H1 (cell line): ENCODE measurements around the gene PACSIN2. TPM values are rescaled to one million over a fixed set of nuclear protein-coding genes. Genes with fewer than 3 reads are reported as not detected.

ENCODE experiments used
- ASH2L ChIP-seq: fragments of 200-600, 300-600 bp; sonication (generic); IDR thresholded peaks from one replicate; pipeline ENCODE4 v1.7.1; 2017; ENCODE audit warnings: low read length
- EP300 ChIP-seq, 2 experiments: IDR thresholded peaks; 1 replicate in 1 of 2; 2 replicates in 1 of 2; pipeline ENCODE4 v1.6.1; 2011 to 2012; ENCODE audit warnings: low read depth in 2 of 2, low read length in 2 of 2, mild to moderate bottlenecking in 2 of 2, borderline replicate concordance in 1 of 2, inconsistent platforms in 1 of 2, moderate library complexity in 1 of 2
- HDAC6 ChIP-seq: IDR thresholded peaks from one replicate; pipeline ENCODE4 v1.7.1; 2012; ENCODE audit warnings: low read depth, mild to moderate bottlenecking, inconsistent platforms, low read length, moderate library complexity
- polyA plus RNA-seq, 7 experiments: library from polyadenylated mRNA; depleted of rRNA in 3 of 7; stranded (reverse) in 5 of 7; unstranded in 2 of 7; fragments of >200 nt in 5 of 7; fragments of 200-250 nt in 2 of 7; gene quantifications; 1 replicate in 5 of 7; 2 replicates in 1 of 7; 4 replicates in 1 of 7; pipeline versions ENCODE4 v1.2.1 to v1.2.3, GENCODE V29; 2011 to 2013; ENCODE audit warnings: missing spikeins in 2 of 7, mixed read lengths in 2 of 7
- total RNA-seq: library from RNA; stranded (reverse); fragmentation: NEBNext Ultra II Directional; extraction: Animal tissue kit (Norgen Biotek cat#: 25700); gene quantifications from 2 replicates; pipeline ENCODE4 v1.2.1, GENCODE V29; 2021
- TF ChIP-seq, protein P1 (sequence below): fragments of 300-600 bp; sonication (generic); IDR thresholded peaks from 2 replicates; pipeline ENCODE4 v1.7.1; 2012; ENCODE audit warnings: low read length, moderate library complexity, mild to moderate bottlenecking, inconsistent platforms; ENCODE audit not compliant: insufficient replicate concordance
- TF ChIP-seq, protein P2 (sequence below): IDR thresholded peaks from 2 replicates; pipeline ENCODE4 v1.6.1; 2012; ENCODE audit warnings: inconsistent platforms
- TF ChIP-seq, protein P3 (sequence below), 3 experiments: IDR thresholded peaks; 1 replicate in 2 of 3; 2 replicates in 1 of 3; pipeline versions ENCODE4 v1.5.1 to v1.6.1; 2011; ENCODE audit warnings: low read length in 3 of 3, mild to moderate bottlenecking in 3 of 3, inconsistent platforms in 2 of 3, low read depth in 1 of 3, moderate library complexity in 1 of 3; ENCODE audit not compliant: insufficient read depth in 1 of 3; ENCODE audit errors: control extremely low read depth in 1 of 3

The PACSIN2 gene
- total and polyA plus RNA-seq, 2 of the 8 experiments (the other 6 are each of a cell fraction or from before 2014, with no cell fraction given) = 44.8 to 64.2 TPM

DNA sequence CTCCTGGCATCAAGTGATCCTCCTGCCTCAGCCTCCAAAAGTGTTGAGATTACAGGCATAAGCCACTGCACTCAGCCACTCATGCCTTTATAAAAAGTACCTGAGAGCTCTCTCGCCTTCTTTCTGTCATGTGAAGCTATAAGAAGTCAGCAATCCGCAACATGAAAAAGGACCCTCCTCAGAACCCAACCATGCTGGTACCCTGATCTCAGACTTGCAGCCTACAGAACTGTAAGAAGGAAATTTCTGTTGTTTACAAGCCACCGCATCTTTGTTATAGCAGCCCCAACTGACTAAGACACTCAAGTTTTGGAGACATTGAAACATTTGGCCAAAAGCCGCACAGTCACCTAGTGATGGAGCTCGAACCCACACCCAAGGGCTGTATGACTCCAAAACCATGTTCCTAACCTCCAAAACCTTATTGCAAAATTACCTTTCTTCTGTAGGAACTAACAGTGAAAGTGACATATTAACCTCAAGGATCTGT lies 8.9 kb downstream of the PACSIN2 start (continued):
- TF ChIP-seq, protein P1, sequence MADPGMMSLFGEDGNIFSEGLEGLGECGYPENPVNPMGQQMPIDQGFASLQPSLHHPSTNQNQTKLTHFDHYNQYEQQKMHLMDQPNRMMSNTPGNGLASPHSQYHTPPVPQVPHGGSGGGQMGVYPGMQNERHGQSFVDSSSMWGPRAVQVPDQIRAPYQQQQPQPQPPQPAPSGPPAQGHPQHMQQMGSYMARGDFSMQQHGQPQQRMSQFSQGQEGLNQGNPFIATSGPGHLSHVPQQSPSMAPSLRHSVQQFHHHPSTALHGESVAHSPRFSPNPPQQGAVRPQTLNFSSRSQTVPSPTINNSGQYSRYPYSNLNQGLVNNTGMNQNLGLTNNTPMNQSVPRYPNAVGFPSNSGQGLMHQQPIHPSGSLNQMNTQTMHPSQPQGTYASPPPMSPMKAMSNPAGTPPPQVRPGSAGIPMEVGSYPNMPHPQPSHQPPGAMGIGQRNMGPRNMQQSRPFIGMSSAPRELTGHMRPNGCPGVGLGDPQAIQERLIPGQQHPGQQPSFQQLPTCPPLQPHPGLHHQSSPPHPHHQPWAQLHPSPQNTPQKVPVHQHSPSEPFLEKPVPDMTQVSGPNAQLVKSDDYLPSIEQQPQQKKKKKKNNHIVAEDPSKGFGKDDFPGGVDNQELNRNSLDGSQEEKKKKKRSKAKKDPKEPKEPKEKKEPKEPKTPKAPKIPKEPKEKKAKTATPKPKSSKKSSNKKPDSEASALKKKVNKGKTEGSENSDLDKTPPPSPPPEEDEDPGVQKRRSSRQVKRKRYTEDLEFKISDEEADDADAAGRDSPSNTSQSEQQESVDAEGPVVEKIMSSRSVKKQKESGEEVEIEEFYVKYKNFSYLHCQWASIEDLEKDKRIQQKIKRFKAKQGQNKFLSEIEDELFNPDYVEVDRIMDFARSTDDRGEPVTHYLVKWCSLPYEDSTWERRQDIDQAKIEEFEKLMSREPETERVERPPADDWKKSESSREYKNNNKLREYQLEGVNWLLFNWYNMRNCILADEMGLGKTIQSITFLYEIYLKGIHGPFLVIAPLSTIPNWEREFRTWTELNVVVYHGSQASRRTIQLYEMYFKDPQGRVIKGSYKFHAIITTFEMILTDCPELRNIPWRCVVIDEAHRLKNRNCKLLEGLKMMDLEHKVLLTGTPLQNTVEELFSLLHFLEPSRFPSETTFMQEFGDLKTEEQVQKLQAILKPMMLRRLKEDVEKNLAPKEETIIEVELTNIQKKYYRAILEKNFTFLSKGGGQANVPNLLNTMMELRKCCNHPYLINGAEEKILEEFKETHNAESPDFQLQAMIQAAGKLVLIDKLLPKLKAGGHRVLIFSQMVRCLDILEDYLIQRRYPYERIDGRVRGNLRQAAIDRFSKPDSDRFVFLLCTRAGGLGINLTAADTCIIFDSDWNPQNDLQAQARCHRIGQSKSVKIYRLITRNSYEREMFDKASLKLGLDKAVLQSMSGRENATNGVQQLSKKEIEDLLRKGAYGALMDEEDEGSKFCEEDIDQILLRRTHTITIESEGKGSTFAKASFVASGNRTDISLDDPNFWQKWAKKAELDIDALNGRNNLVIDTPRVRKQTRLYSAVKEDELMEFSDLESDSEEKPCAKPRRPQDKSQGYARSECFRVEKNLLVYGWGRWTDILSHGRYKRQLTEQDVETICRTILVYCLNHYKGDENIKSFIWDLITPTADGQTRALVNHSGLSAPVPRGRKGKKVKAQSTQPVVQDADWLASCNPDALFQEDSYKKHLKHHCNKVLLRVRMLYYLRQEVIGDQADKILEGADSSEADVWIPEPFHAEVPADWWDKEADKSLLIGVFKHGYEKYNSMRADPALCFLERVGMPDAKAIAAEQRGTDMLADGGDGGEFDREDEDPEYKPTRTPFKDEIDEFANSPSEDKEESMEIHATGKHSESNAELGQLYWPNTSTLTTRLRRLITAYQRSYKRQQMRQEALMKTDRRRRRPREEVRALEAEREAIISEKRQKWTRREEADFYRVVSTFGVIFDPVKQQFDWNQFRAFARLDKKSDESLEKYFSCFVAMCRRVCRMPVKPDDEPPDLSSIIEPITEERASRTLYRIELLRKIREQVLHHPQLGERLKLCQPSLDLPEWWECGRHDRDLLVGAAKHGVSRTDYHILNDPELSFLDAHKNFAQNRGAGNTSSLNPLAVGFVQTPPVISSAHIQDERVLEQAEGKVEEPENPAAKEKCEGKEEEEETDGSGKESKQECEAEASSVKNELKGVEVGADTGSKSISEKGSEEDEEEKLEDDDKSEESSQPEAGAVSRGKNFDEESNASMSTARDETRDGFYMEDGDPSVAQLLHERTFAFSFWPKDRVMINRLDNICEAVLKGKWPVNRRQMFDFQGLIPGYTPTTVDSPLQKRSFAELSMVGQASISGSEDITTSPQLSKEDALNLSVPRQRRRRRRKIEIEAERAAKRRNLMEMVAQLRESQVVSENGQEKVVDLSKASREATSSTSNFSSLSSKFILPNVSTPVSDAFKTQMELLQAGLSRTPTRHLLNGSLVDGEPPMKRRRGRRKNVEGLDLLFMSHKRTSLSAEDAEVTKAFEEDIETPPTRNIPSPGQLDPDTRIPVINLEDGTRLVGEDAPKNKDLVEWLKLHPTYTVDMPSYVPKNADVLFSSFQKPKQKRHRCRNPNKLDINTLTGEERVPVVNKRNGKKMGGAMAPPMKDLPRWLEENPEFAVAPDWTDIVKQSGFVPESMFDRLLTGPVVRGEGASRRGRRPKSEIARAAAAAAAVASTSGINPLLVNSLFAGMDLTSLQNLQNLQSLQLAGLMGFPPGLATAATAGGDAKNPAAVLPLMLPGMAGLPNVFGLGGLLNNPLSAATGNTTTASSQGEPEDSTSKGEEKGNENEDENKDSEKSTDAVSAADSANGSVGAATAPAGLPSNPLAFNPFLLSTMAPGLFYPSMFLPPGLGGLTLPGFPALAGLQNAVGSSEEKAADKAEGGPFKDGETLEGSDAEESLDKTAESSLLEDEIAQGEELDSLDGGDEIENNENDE = no peak
- no peak for TF ChIP-seq EP300 (IDR thresholded peaks at IDR 0.05; ENCODE audit: borderline replicate concordance in 1 of 2, low read depth in 2 of 2, low read length in 2 of 2)
- TF ChIP-seq ASH2L = no peak
- TF ChIP-seq, protein P2, sequence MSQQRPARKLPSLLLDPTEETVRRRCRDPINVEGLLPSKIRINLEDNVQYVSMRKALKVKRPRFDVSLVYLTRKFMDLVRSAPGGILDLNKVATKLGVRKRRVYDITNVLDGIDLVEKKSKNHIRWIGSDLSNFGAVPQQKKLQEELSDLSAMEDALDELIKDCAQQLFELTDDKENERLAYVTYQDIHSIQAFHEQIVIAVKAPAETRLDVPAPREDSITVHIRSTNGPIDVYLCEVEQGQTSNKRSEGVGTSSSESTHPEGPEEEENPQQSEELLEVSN = no peak
- TF ChIP-seq HDAC6 = no peak
- TF ChIP-seq, protein P3, sequence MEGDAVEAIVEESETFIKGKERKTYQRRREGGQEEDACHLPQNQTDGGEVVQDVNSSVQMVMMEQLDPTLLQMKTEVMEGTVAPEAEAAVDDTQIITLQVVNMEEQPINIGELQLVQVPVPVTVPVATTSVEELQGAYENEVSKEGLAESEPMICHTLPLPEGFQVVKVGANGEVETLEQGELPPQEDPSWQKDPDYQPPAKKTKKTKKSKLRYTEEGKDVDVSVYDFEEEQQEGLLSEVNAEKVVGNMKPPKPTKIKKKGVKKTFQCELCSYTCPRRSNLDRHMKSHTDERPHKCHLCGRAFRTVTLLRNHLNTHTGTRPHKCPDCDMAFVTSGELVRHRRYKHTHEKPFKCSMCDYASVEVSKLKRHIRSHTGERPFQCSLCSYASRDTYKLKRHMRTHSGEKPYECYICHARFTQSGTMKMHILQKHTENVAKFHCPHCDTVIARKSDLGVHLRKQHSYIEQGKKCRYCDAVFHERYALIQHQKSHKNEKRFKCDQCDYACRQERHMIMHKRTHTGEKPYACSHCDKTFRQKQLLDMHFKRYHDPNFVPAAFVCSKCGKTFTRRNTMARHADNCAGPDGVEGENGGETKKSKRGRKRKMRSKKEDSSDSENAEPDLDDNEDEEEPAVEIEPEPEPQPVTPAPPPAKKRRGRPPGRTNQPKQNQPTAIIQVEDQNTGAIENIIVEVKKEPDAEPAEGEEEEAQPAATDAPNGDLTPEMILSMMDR (IDR thresholded peaks at IDR 0.05; ENCODE audit: control extremely low read depth in 1 of 3, insufficient read depth in 1 of 3, low read depth in 1 of 3, low read length in 3 of 3) = no peak
